ENCODE data around the gene ABCC5. TPM values are rescaled to one million over a fixed set of nuclear protein-coding genes. Genes with fewer than 3 reads are reported as not detected.
"Not testable (repeated sequence)": the region's sequence is repeated elsewhere in the genome, so short reads cannot be mapped to it uniquely, and the experiment has no call there.

The ABCC5 gene
- polyA plus RNA-seq, 5 donors, result 61.9 to 85.7 (median 85.3) TPM

GRCh38 chr3:183896610-183897009, 121.1 kb downstream of the ABCC5 start:
- no peak for DNase-seq

GRCh38 chr3:183896184-183896583, 121.5 kb downstream of the ABCC5 start:
- no peak for DNase-seq

- DNase-seq, result no peak
These were observed 121.9 kb downstream of the ABCC5 start for GRCh38 chr3:183895774-183896173.

- DNase-seq, result peak; percentile 13 to 32
These were observed 122.4 kb downstream of the ABCC5 start for GRCh38 chr3:183895296-183895695.

- DNase-seq, result peak in 1 of 2 donors; percentile 7
These were observed 125.0 kb downstream of the ABCC5 start for GRCh38 chr3:183892610-183893214.

DNA sequence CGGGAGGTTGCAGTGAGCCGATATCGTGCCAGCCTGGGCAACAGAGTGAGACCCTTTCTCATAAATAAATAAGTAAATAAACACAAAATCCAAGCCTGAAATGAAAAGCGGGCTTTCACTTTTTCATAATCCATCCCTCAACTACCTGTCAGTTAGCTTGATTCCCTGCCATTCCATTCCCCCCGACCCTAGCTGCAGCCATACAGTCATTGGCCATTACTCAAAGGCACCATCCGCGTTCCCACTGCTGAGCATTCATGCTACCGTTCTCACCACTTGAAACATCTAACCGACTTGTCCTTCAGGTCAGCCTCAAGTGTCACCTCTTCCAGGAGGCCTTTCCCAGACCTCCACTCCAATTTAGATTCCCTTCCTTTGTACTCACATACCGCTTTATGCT, 131.9 kb downstream of the ABCC5 start:
- no peak for DNase-seq

DNA sequence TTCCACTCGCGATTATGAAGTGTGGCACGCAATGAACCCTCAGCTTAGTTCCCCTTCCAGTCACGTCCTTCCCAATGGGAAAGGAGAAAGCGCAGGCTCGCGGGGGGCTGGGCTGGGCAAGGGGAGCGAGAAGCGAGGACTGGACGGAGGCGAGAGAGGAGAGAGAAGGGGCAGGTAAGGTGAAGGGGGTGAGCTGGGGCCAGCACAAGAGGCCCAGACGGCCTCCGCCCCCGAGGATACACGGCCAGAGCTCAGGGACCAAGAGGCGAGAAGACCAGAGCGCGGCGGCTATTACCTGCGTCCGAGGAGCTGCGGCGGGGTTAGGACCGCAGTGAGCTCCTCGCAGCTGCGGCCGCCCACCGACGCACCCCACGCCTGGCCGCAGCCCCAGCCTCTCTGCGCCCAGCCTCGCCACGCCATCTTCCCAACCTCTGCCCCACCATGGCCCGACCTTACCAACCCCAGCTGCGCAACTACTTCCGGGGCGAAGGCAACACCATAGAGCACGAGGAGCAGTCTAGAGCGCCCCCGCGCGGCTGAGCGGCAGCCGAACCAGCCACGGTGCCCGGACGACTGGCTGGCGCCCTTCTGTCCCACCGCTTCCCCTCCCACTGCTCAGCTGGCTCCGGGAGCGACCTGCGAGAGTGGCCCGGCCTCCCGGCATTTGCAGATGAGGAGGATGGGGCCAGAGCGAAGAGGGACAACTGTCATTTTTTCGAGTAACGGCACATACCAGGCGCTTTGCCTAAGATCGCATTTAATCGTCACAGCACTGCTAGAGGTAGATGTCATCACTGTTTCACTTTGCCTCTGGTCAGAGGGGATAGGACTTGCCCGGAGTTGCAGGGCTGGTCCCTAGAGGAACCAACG, 133.0 kb downstream of the ABCC5 start, which contains the start of gene PARL:
Gene PARL, minus strand, starts transcription at position 454 of the 870 bp plus-strand sequence. Its CDS starts 34 bp downstream, at position 420.
- peak; percentile 87 to 90 for DNase-seq

DNA sequence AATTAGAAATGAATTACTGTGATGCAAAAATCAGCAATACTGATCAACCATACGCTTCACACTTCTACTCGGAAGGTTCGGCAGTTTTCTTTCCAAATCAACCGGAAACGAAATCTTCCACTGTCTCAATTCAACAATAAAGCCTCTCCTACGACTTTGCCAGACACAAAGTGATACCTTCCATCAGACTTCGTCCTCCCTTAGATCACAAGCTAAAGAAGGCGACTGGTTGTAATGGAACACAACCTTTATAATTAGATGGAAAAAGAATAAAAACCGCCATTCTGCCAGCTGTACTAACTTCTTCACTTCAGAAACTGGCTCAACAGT, 133.6 kb downstream of the ABCC5 start:
- no peak for DNase-seq

- DNase-seq, result no peak
These were observed 134.2 kb downstream of the ABCC5 start for GRCh38 chr3:183883291-183884096.

DNA sequence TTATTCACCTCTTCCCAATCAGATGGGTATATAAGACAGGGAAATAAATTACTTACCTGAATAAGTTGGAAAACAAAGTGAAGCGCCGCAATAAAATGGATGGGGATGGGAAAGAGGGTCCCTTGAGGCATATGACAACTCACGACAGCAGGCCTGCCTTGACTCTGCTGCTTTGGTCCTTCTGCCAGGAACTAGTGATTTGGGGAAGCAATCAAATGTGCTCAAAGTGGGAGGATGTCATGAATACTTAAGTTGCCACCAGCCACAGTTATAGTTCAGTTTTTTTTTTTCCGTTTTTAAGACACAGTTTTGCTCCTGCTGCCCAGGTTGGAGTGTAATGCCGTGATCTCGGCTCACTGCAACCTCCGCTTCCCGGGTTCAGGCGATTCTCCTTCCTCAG, 137.6 kb downstream of the ABCC5 start:
- DNase-seq, result no peak

DNA sequence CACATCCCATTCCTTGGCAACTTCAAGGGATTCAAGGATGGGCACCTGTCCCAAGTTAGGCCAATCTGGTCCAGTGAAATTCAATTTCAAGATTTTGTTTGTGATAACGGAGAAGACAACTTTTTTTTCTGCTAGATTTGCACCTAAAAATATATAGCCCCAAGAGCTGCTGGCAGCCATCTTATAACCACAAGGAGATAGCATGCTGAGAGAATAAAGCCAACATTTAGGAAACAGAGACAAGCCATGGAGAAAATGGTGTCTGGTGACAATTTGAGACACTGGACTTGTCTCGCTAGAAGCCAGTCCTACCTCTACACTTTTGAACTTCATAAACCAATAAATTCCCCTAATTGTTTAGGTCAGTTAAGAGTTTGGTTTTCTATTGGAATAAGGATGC, 138.4 kb downstream of the ABCC5 start:
- DNase-seq, result no peak

DNA sequence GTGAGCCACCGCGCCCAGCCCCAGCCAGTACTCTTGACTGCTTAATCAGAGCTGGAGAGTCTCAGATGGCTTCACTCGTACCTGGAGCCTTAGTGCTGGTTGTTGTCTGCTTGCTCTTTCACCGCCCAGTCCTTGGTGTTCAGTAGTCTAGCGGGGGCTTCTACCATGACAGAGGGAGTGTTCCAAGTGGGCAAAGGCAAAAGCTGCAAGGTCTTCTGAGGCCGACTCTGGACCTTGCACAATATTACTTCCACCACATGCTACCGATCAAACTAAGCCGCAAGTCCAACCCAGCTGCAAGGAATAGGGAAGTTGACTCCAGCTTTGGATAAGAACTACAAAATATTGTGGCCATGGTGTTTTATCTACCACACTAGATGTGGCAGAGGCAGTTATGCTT, 139.6 kb downstream of the ABCC5 start:
- DNase-seq, result no peak

- not testable (repeated sequence) for DNase-seq
These were observed 140.5 kb downstream of the ABCC5 start for GRCh38 chr3:183877227-183877626.

GRCh38 chr3:183875411-183875810, 142.3 kb downstream of the ABCC5 start:
- DNase-seq, result no peak

- no peak for DNase-seq
These were observed 143.8 kb downstream of the ABCC5 start for GRCh38 chr3:183873914-183874313.

GRCh38 chr3:183871541-183871940, 146.1 kb downstream of the ABCC5 start:
- DNase-seq, result no peak

DNA sequence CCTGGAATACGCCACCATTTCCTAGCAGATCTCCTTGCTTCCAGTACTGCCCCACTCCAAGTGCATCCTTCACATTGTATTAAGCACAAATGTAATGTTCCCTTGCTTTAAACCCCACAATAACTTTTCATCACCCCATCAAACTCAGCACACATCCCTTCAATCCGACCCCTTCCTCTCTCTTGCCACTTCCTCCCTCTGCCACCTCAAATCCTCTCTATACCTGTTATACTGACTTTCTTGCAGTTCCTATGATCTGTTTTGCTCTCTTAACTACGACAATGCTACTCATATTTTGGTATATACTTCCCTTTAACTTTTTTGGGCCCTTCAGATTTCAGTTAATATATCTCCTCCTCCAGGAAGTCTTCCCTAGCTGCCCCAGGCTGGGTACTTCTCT, 147.1 kb downstream of the ABCC5 start:
- no peak for DNase-seq

Other genes starting within 250 kb of the ABCC5 start
- gene MAP6D1, start 192.3 kb downstream of the ABCC5 start, polyA plus RNA-seq (ENCODE audit: insufficient read depth in 1 of 5, insufficient read length in 5 of 5, low replicate concordance in 1 of 5), result 1 to 10 TPM in 2 of 5 donors, under 1 TPM in 3; 0.47 to 4.1 (median 0.90) TPM
- gene PARL, start 133.0 kb downstream of the ABCC5 start, polyA plus RNA-seq (ENCODE audit: insufficient read depth in 1 of 5, insufficient read length in 5 of 5, low replicate concordance in 1 of 5), result 10 to 100 TPM; 47.8 to 56.2 (median 54.7) TPM
- not detected for gene HTR3D, start 13.9 kb upstream of the ABCC5 start, polyA plus RNA-seq (ENCODE audit: insufficient read depth in 1 of 5, insufficient read length in 5 of 5, low replicate concordance in 1 of 5)
- gene HTR3C, start 35.2 kb upstream of the ABCC5 start, polyA plus RNA-seq (ENCODE audit: insufficient read depth in 1 of 5, insufficient read length in 5 of 5, low replicate concordance in 1 of 5), result under 1 TPM; 0.09 to 0.14 (median 0.11) TPM
- not detected for gene HTR3E, start 79.2 kb upstream of the ABCC5 start, polyA plus RNA-seq (ENCODE audit: insufficient read depth in 1 of 5, insufficient read length in 5 of 5, low replicate concordance in 1 of 5)
- gene EIF2B5, start 117.5 kb upstream of the ABCC5 start, polyA plus RNA-seq (ENCODE audit: insufficient read depth in 1 of 5, insufficient read length in 5 of 5, low replicate concordance in 1 of 5), result 10 to 100 TPM; 54.5 to 61.9 (median 56.8) TPM
- gene DVL3, start 137.5 kb upstream of the ABCC5 start, polyA plus RNA-seq (ENCODE audit: insufficient read depth in 1 of 5, insufficient read length in 5 of 5, low replicate concordance in 1 of 5), result 100 to 1,000 TPM in 2 of 5 donors, 10 to 100 TPM in 3; 69.5 to 103 (median 96.1) TPM
- 100 to 1,000 TPM; 318 to 368 (median 328) TPM for gene AP2M1, start 157.0 kb upstream of the ABCC5 start, polyA plus RNA-seq (ENCODE audit: insufficient read depth in 1 of 5, insufficient read length in 5 of 5, low replicate concordance in 1 of 5)
- 10 to 100 TPM; 52.0 to 70.3 (median 63.0) TPM for gene ABCF3, start 168.3 kb upstream of the ABCC5 start, polyA plus RNA-seq (ENCODE audit: insufficient read depth in 1 of 5, insufficient read length in 5 of 5, low replicate concordance in 1 of 5)
- gene VWA5B2, start 211.7 kb upstream of the ABCC5 start, polyA plus RNA-seq (ENCODE audit: insufficient read depth in 1 of 5, insufficient read length in 5 of 5, low replicate concordance in 1 of 5), result 1 to 10 TPM in 4 of 5 donors, under 1 TPM in 1; 0.95 to 2.2 (median 1.6) TPM
- gene ALG3, start 231.1 kb upstream of the ABCC5 start, polyA plus RNA-seq (ENCODE audit: insufficient read depth in 1 of 5, insufficient read length in 5 of 5, low replicate concordance in 1 of 5), result 10 to 100 TPM; 23.0 to 37.6 (median 25.5) TPM
- gene EEF1AKMT4, start 231.8 kb upstream of the ABCC5 start, polyA plus RNA-seq (ENCODE audit: insufficient read depth in 1 of 5, insufficient read length in 5 of 5, low replicate concordance in 1 of 5), result 1 to 10 TPM; 1.8 to 4.0 (median 2.5) TPM
- under 1 TPM; 0.13 to 0.29 (median 0.16) TPM for gene CAMK2N2, start 243.7 kb upstream of the ABCC5 start, polyA plus RNA-seq (ENCODE audit: insufficient read depth in 1 of 5, insufficient read length in 5 of 5, low replicate concordance in 1 of 5)

Data from right lung (tissue), 5 donors.